ENCODE data around the gene IGF2. TPM values are rescaled to one million over a fixed set of nuclear protein-coding genes. Genes with fewer than 3 reads are reported as not detected.
A peak's percentile ranks its signal among the peaks of the same experiment; 100 is the strongest.
"Not testable (repeated sequence)": the region's sequence is repeated elsewhere in the genome, so short reads cannot be mapped to it uniquely, and the experiment has no call there.

The IGF2 gene
- total and polyA plus RNA-seq, 4 donors, result 0.67 to 620 (median 42.6) TPM

- H3K27me3 ChIP-seq (ENCODE audit: control insufficient read depth in 1 of 2, insufficient read depth in 2 of 2, low read length in 1 of 2); DNase-seq; intact Hi-C loops (cut with DNase I); H3K27ac ChIP-seq (ENCODE audit: low read depth in 1 of 2, low read length in 2 of 2); H3K4me1 ChIP-seq (ENCODE audit: control insufficient read depth in 1 of 2, insufficient read depth in 2 of 2, low read length in 2 of 2); ATAC-seq (ENCODE audit: low FRiP score); H3K9me3 ChIP-seq (ENCODE audit: control insufficient read depth, low read length); H3K36me3 ChIP-seq (ENCODE audit: control insufficient read depth in 1 of 2, insufficient read depth in 2 of 2, low read length in 1 of 2); H3K4me3 ChIP-seq (ENCODE audit: low read length in 2 of 2): not testable (repeated sequence)
- 90 to 94% methylated on average over 8 to 10 of the region's 10 CpGs for WGBS, 2 donors
Observed at GRCh38 chr11:2124736-2125484, 14.3 kb downstream of the IGF2 start.

GRCh38 chr11:2123628-2123960 is 15.6 kb downstream of the IGF2 start:
- Histone ChIP-seq H3K36me3 (ENCODE audit: control insufficient read depth in 1 of 2, insufficient read depth in 2 of 2, low read length in 1 of 2) (no peaks in the 10 kb centered on the region), H3K27me3 (ENCODE audit: control insufficient read depth in 1 of 2, insufficient read depth in 2 of 2, low read length in 1 of 2) (no peaks in the 10 kb centered on the region), H3K27ac (ENCODE audit: low read depth in 1 of 2, low read length in 2 of 2) (no peak overlapping the region), H3K9me3 (ENCODE audit: control insufficient read depth, low read length) (no peaks in the 10 kb centered on the region), H3K4me3 (ENCODE audit: low read length in 2 of 2) (no peak overlapping the region), H3K4me1 (ENCODE audit: control insufficient read depth in 1 of 2, insufficient read depth in 2 of 2, low read length in 2 of 2) (no peaks in the 10 kb centered on the region)
- ATAC-seq (ENCODE audit: low FRiP score), result no peak
- WGBS, 2 donors, result 87 to 88% methylated on average over 7 of the region's 7 CpGs
- intact Hi-C loops (cut with DNase I), result no loop called here
- DNase-seq, result no peak

- H3K4me3 ChIP-seq (ENCODE audit: low read length in 2 of 2), result no peak overlapping the region
- H3K9me3 ChIP-seq (ENCODE audit: control insufficient read depth, low read length), result no peaks in the 10 kb centered on the region
- H3K27ac ChIP-seq (ENCODE audit: low read depth in 1 of 2, low read length in 2 of 2), result no peak overlapping the region
- H3K4me1 ChIP-seq (ENCODE audit: control insufficient read depth in 1 of 2, insufficient read depth in 2 of 2, low read length in 2 of 2), result no peaks in the 10 kb centered on the region
- DNase-seq (peak; percentile 44 to 62), ATAC-seq (ENCODE audit: low FRiP score) (no peak)
- 46 to 62% methylated on average over 10 to 13 of the region's 13 CpGs for WGBS, 2 donors
- no peaks in the 10 kb centered on the region for H3K36me3 ChIP-seq (ENCODE audit: control insufficient read depth in 1 of 2, insufficient read depth in 2 of 2, low read length in 1 of 2)
- no peaks in the 10 kb centered on the region for H3K27me3 ChIP-seq (ENCODE audit: control insufficient read depth in 1 of 2, insufficient read depth in 2 of 2, low read length in 1 of 2)
- intact Hi-C loops (cut with DNase I), result no loop called here
Observed at GRCh38 chr11:2122907-2123627, 16.1 kb downstream of the IGF2 start.

GRCh38 chr11:2122222-2122906 is 16.8 kb downstream of the IGF2 start:
- ATAC-seq (ENCODE audit: low FRiP score) (peak; percentile 15), DNase-seq (peak; percentile 38 to 60)
- no peaks in the 10 kb centered on the region for H3K27me3 ChIP-seq (ENCODE audit: control insufficient read depth in 1 of 2, insufficient read depth in 2 of 2, low read length in 1 of 2)
- no peaks in the 10 kb centered on the region for H3K9me3 ChIP-seq (ENCODE audit: control insufficient read depth, low read length)
- no peaks in the 10 kb centered on the region for H3K4me1 ChIP-seq (ENCODE audit: control insufficient read depth in 1 of 2, insufficient read depth in 2 of 2, low read length in 2 of 2)
- H3K36me3 ChIP-seq (ENCODE audit: control insufficient read depth in 1 of 2, insufficient read depth in 2 of 2, low read length in 1 of 2), result no peaks in the 10 kb centered on the region
- intact Hi-C loops (cut with DNase I), result no loop called here
- no peak overlapping the region for H3K4me3 ChIP-seq (ENCODE audit: low read length in 2 of 2)
- H3K27ac ChIP-seq (ENCODE audit: low read depth in 1 of 2, low read length in 2 of 2), result no peak overlapping the region
- WGBS, 2 donors, result 21 to 27% methylated on average over 18 to 19 of the region's 19 CpGs

- no peaks in the 10 kb centered on the region for H3K27me3 ChIP-seq (ENCODE audit: control insufficient read depth in 1 of 2, insufficient read depth in 2 of 2, low read length in 1 of 2)
- DNase-seq (peak; percentile 42 to 56), ATAC-seq (ENCODE audit: low FRiP score) (no peak)
Observed at GRCh38 chr11:2121227-2122130, 17.7 kb downstream of the IGF2 start.

GRCh38 chr11:2120359-2121100 is 18.7 kb downstream of the IGF2 start:
- intact Hi-C loops (cut with DNase I), result no loop called here
- Histone ChIP-seq H3K4me1 (ENCODE audit: control insufficient read depth in 1 of 2, insufficient read depth in 2 of 2, low read length in 2 of 2) (no peaks in the 10 kb centered on the region), H3K27me3 (ENCODE audit: control insufficient read depth in 1 of 2, insufficient read depth in 2 of 2, low read length in 1 of 2) (no peaks in the 10 kb centered on the region), H3K27ac (ENCODE audit: low read depth in 1 of 2, low read length in 2 of 2) (no peak overlapping the region), H3K9me3 (ENCODE audit: control insufficient read depth, low read length) (peaks cover 5% of the 10 kb centered on the region), H3K4me3 (ENCODE audit: low read length in 2 of 2) (no peak overlapping the region), H3K36me3 (ENCODE audit: control insufficient read depth in 1 of 2, insufficient read depth in 2 of 2, low read length in 1 of 2) (no peaks in the 10 kb centered on the region)
- DNase-seq (peak in 1 of 2 donors; percentile 39), ATAC-seq (ENCODE audit: low FRiP score) (no peak)
- WGBS, 2 donors, result 67% methylated on average over 22 to 23 of the region's 23 CpGs

More at GRCh38 chr11:2121227-2122130, 17.7 kb downstream of the IGF2 start:
- intact Hi-C loops (cut with DNase I), result no loop called here
- Histone ChIP-seq H3K9me3 (ENCODE audit: control insufficient read depth, low read length) (peaks cover 1% of the 10 kb centered on the region), H3K27ac (ENCODE audit: low read depth in 1 of 2, low read length in 2 of 2) (no peak overlapping the region), H3K36me3 (ENCODE audit: control insufficient read depth in 1 of 2, insufficient read depth in 2 of 2, low read length in 1 of 2) (no peaks in the 10 kb centered on the region), H3K4me1 (ENCODE audit: control insufficient read depth in 1 of 2, insufficient read depth in 2 of 2, low read length in 2 of 2) (no peaks in the 10 kb centered on the region), H3K4me3 (ENCODE audit: low read length in 2 of 2) (no peak overlapping the region)
- WGBS, 2 donors, result 88% methylated on average over 21 of the region's 21 CpGs

GRCh38 chr11:2118677-2119076 is 20.5 kb downstream of the IGF2 start:
- no peak overlapping the region for H3K27ac ChIP-seq (ENCODE audit: low read depth in 1 of 2, low read length in 2 of 2)
- DNase-seq (no peak), ATAC-seq (ENCODE audit: low FRiP score) (no peak)
- H3K9me3 ChIP-seq (ENCODE audit: control insufficient read depth, low read length), result peaks cover 5% of the 10 kb centered on the region
- intact Hi-C loops (cut with DNase I), result no loop called here
- WGBS, 2 donors, result 78 to 81% methylated on average over 4 of the region's 4 CpGs
- no peak overlapping the region for H3K4me3 ChIP-seq (ENCODE audit: low read length in 2 of 2)
- no peaks in the 10 kb centered on the region for H3K4me1 ChIP-seq (ENCODE audit: control insufficient read depth in 1 of 2, insufficient read depth in 2 of 2, low read length in 2 of 2)
- H3K27me3 ChIP-seq (ENCODE audit: control insufficient read depth in 1 of 2, insufficient read depth in 2 of 2, low read length in 1 of 2), result no peaks in the 10 kb centered on the region
- H3K36me3 ChIP-seq (ENCODE audit: control insufficient read depth in 1 of 2, insufficient read depth in 2 of 2, low read length in 1 of 2), result no peaks in the 10 kb centered on the region

GRCh38 chr11:2116680-2117079 is 22.5 kb downstream of the IGF2 start:
- WGBS, 2 donors, result 77 to 87% methylated on average over 1 of the region's 1 CpG
- ATAC-seq (ENCODE audit: low FRiP score) (no peak), DNase-seq (no peak)
- H3K27ac ChIP-seq (ENCODE audit: low read depth in 1 of 2, low read length in 2 of 2), result no peak overlapping the region
- no peaks in the 10 kb centered on the region for H3K27me3 ChIP-seq (ENCODE audit: control insufficient read depth in 1 of 2, insufficient read depth in 2 of 2, low read length in 1 of 2)
- no peak overlapping the region for H3K4me3 ChIP-seq (ENCODE audit: low read length in 2 of 2)
- intact Hi-C loops (cut with DNase I), result no loop called here
- no peaks in the 10 kb centered on the region for H3K4me1 ChIP-seq (ENCODE audit: control insufficient read depth in 1 of 2, insufficient read depth in 2 of 2, low read length in 2 of 2)
- no peaks in the 10 kb centered on the region for H3K36me3 ChIP-seq (ENCODE audit: control insufficient read depth in 1 of 2, insufficient read depth in 2 of 2, low read length in 1 of 2)
- peaks cover 5% of the 10 kb centered on the region for H3K9me3 ChIP-seq (ENCODE audit: control insufficient read depth, low read length)
